HG03139 (cell line): ENCODE results near the gene YLPM1.

Source experiments
- ATAC-seq: cut with Tn5 transposase; IDR thresholded peaks from one replicate; pipeline ENCODE4 v1.9.1; 2021; ENCODE audit not compliant: unreplicated experiment

YLPM1 gene

GRCh38 chr14:74785056-74785613 lies 22.0 kb downstream of the YLPM1 start:
- ATAC-seq = no peak

GRCh38 chr14:74786796-74787315 lies 23.7 kb downstream of the YLPM1 start:
- ATAC-seq = no peak

GRCh38 chr14:74792249-74793039 lies 29.3 kb downstream of the YLPM1 start:
- no peak for ATAC-seq

GRCh38 chr14:74793506-74794155 lies 30.5 kb downstream of the YLPM1 start:
- ATAC-seq = no peak

GRCh38 chr14:74794947-74795346 lies 31.8 kb downstream of the YLPM1 start:
- no peak for ATAC-seq

GRCh38 chr14:74799765-74800164 lies 36.6 kb downstream of the YLPM1 start:
- no peak for ATAC-seq

GRCh38 chr14:74800780-74801179 lies 37.7 kb downstream of the YLPM1 start:
- no peak for ATAC-seq

- ATAC-seq = no peak
Measured at GRCh38 chr14:74801396-74801795, 38.3 kb downstream of the YLPM1 start.

- ATAC-seq = no peak
Measured at GRCh38 chr14:74804219-74804825, 41.2 kb downstream of the YLPM1 start.

GRCh38 chr14:74807853-74808545 lies 44.9 kb downstream of the YLPM1 start:
- no peak for ATAC-seq

- no peak for ATAC-seq
Measured at GRCh38 chr14:74816124-74816523, 53.0 kb downstream of the YLPM1 start.

- no peak for ATAC-seq
Measured at GRCh38 chr14:74820288-74820687, 57.2 kb downstream of the YLPM1 start.

- no peak for ATAC-seq
Measured at GRCh38 chr14:74821267-74821915, 58.3 kb downstream of the YLPM1 start.

GRCh38 chr14:74824997-74825396 lies 61.9 kb downstream of the YLPM1 start:
- no peak for ATAC-seq

- no peak for ATAC-seq
Measured at GRCh38 chr14:74826574-74826973, 63.5 kb downstream of the YLPM1 start.

- ATAC-seq = no peak
Measured at GRCh38 chr14:74829251-74829650, 66.1 kb downstream of the YLPM1 start.

- ATAC-seq = no peak
Measured at GRCh38 chr14:74832849-74833248, 69.7 kb downstream of the YLPM1 start.

GRCh38 chr14:74834692-74835392 lies 71.7 kb downstream of the YLPM1 start:
- ATAC-seq = no peak

- no peak for ATAC-seq
Measured at GRCh38 chr14:74835645-74836250, 72.6 kb downstream of the YLPM1 start.
